Activated CD4-positive, alpha-beta T cell treated with anti-CD3 and anti-CD28 coated beads, Interleukin-2, amount 10 ng/mL, durations not matched to agents 7 days and 5 days (primary cell): Measurements from ENCODE around the gene RIPPLY2. TPM values are rescaled to one million over a fixed set of nuclear protein-coding genes. Genes with fewer than 3 reads are reported as not detected.
"Not testable (repeated sequence)": the region's sequence is repeated elsewhere in the genome, so short reads cannot be mapped to it uniquely, and the experiment has no call there.

Experiments
- CTCF ChIA-PET: fragments of 350-600 bp; sonication (Branson Sonifier 250); formaldehyde crosslinking; loops from one replicate; lab custom pipeline; 2021; ENCODE audit warnings: antibody characterized with exemption; lab: Charles Lee
- POLR2A ChIA-PET: fragments of 350-600 bp; sonication (Branson Sonifier 250); formaldehyde crosslinking; loops from one replicate; lab custom pipeline; 2021; ENCODE audit warnings: antibody characterized with exemption; lab: Charles Lee
- DNase-seq: peaks from one replicate; pipeline ENCODE4 v3.0.0-alpha.2; 2020
- H3K27ac Mint-ChIP-seq: one replicate; pipeline ENCODE4 v1.8.0; 2021; ENCODE audit warnings: mild to moderate bottlenecking, moderate library complexity, mixed read lengths
- H3K27me3 Mint-ChIP-seq: one replicate; pipeline ENCODE4 v1.8.0; 2021; ENCODE audit warnings: mixed read lengths
- H3K36me3 Mint-ChIP-seq: one replicate; pipeline ENCODE4 v1.8.0; 2021; ENCODE audit warnings: low read depth, mixed read lengths
- H3K4me1 Mint-ChIP-seq: one replicate; pipeline ENCODE4 v1.8.0; 2021; ENCODE audit warnings: mixed read lengths
- H3K4me3 Mint-ChIP-seq: one replicate; pipeline ENCODE4 v1.8.0; 2021; ENCODE audit warnings: mild to moderate bottlenecking, moderate library complexity, mixed read lengths
- H3K9me3 Mint-ChIP-seq: one replicate; pipeline ENCODE4 v1.8.0; 2021; ENCODE audit warnings: mixed read lengths
- total RNA-seq, 2 experiments: library from RNA; stranded (reverse); gene quantifications; one replicate each; pipeline ENCODE4 v1.2.3, GENCODE V29; 2021

Gene RIPPLY2
- total RNA-seq, 2 experiments from 2014 or later = not detected

GRCh38 chr6:83891586-83891985 lies 38.4 kb downstream of the RIPPLY2 start:
- no peak overlapping the region for H3K27ac Mint-ChIP-seq
- ChIA-PET POLR2A (no interaction called here), CTCF (no interaction called here)
- peaks cover 17% of the 10 kb centered on the region for H3K36me3 Mint-ChIP-seq
- peaks cover 2% of the 10 kb centered on the region for H3K9me3 Mint-ChIP-seq
- H3K4me3 Mint-ChIP-seq = no peak overlapping the region
- no peaks in the 10 kb centered on the region for H3K27me3 Mint-ChIP-seq
- no peak for DNase-seq
- no peaks in the 10 kb centered on the region for H3K4me1 Mint-ChIP-seq

- POLR2A ChIA-PET = no interaction called here
- H3K27ac Mint-ChIP-seq = no peak overlapping the region
- peaks cover 23% of the 10 kb centered on the region for H3K36me3 Mint-ChIP-seq
- no peak for DNase-seq
- H3K9me3 Mint-ChIP-seq = peaks cover 2% of the 10 kb centered on the region
- CTCF ChIA-PET = no interaction called here
- no peaks in the 10 kb centered on the region for H3K4me1 Mint-ChIP-seq
- H3K27me3 Mint-ChIP-seq = no peaks in the 10 kb centered on the region
- no peak overlapping the region for H3K4me3 Mint-ChIP-seq
These were observed 39.9 kb downstream of the RIPPLY2 start for GRCh38 chr6:83893024-83893423.

GRCh38 chr6:83897094-83897493 lies 43.9 kb downstream of the RIPPLY2 start:
- H3K27me3 Mint-ChIP-seq, CTCF ChIA-PET, H3K4me3 Mint-ChIP-seq, H3K27ac Mint-ChIP-seq, H3K4me1 Mint-ChIP-seq, DNase-seq, POLR2A ChIA-PET: not testable (repeated sequence)
- H3K36me3 Mint-ChIP-seq = peaks cover 26% of the 10 kb centered on the region
- H3K9me3 Mint-ChIP-seq = peaks cover 14% of the 10 kb centered on the region

GRCh38 chr6:83901624-83902023 lies 48.5 kb downstream of the RIPPLY2 start:
- H3K27me3 Mint-ChIP-seq = no peaks in the 10 kb centered on the region
- POLR2A ChIA-PET = no interaction called here
- H3K27ac Mint-ChIP-seq = no peak overlapping the region
- H3K9me3 Mint-ChIP-seq = peaks cover 35% of the 10 kb centered on the region
- H3K4me1 Mint-ChIP-seq = no peaks in the 10 kb centered on the region
- H3K4me3 Mint-ChIP-seq = no peak overlapping the region
- CTCF ChIA-PET = no interaction called here
- DNase-seq = no peak
- H3K36me3 Mint-ChIP-seq = peaks cover 25% of the 10 kb centered on the region

GRCh38 chr6:83904395-83904794 lies 51.2 kb downstream of the RIPPLY2 start:
- Mint-ChIP-seq H3K27ac (no peak overlapping the region), H3K36me3 (peaks cover 23% of the 10 kb centered on the region), H3K4me1 (no peaks in the 10 kb centered on the region), H3K9me3 (peaks cover 40% of the 10 kb centered on the region), H3K27me3 (no peaks in the 10 kb centered on the region), H3K4me3 (no peak overlapping the region)
- no peak for DNase-seq
- ChIA-PET POLR2A (no interaction called here), CTCF (no interaction called here)

GRCh38 chr6:83905648-83906047 lies 52.5 kb downstream of the RIPPLY2 start:
- peaks cover 7% of the 10 kb centered on the region for H3K4me1 Mint-ChIP-seq
- H3K27ac Mint-ChIP-seq = no peak overlapping the region
- ChIA-PET CTCF (interaction anchor here (0.6 kb wide), 1 partner anchor 268 kb away, joined by 3 read pairs; no protein-coding TSS in a partner anchor), POLR2A (no interaction called here)
- no peaks in the 10 kb centered on the region for H3K27me3 Mint-ChIP-seq
- no peak for DNase-seq
- peaks cover 25% of the 10 kb centered on the region for H3K36me3 Mint-ChIP-seq
- peaks cover 39% of the 10 kb centered on the region for H3K9me3 Mint-ChIP-seq
- H3K4me3 Mint-ChIP-seq = no peak overlapping the region

Other genes starting within 250 kb of the RIPPLY2 start
- not detected for gene SNAP91, start 144.3 kb upstream of the RIPPLY2 start, total RNA-seq
- gene CYB5R4, start 6.3 kb downstream of the RIPPLY2 start, total RNA-seq = 10 to 100 TPM; 26.8 to 27.3 TPM
- not detected for gene MRAP2, start 180.4 kb downstream of the RIPPLY2 start, total RNA-seq